ENCODE results near the gene SETD4. TPM values are rescaled to one million over a fixed set of nuclear protein-coding genes. Genes with fewer than 3 reads are reported as not detected.

Gene SETD4
- total and polyA plus RNA-seq, 4 donors = 8.1 to 30.3 (median 16.3) TPM

- peaks cover 0 to 12% (median 5%) of the 10 kb centered on the region in 5 donors for H3K4me1 ChIP-seq (ENCODE audit: control insufficient read depth in 5 of 5, insufficient read depth in 5 of 5, low read length in 5 of 5)
- H3K27me3 ChIP-seq (ENCODE audit: control insufficient read depth in 3 of 3, insufficient read depth in 3 of 3, low read length in 2 of 3) = no peaks in the 10 kb centered on the region
- TF ChIP-seq CTCF (IDR thresholded peaks at IDR 0.05; ENCODE audit: control extremely low read depth, extremely low read depth) = no peak
- no peak for ATAC-seq (ENCODE audit: insufficient read depth, low FRiP score)
- DNase-seq = no peak
- H3K9ac ChIP-seq (ENCODE audit: insufficient read depth in 1 of 2, low read length in 2 of 2) = no peak overlapping the region
- H3K9me3 ChIP-seq (ENCODE audit: control insufficient read depth in 4 of 4, insufficient read depth in 3 of 4, low read length in 3 of 4) = no peaks in the 10 kb centered on the region
- no peaks in the 10 kb centered on the region for H3K36me3 ChIP-seq (ENCODE audit: control insufficient read depth in 4 of 4, insufficient read depth in 4 of 4, low read length in 4 of 4)
- H3K4me3 ChIP-seq = no peak overlapping the region
- H3K27ac ChIP-seq (ENCODE audit: low read depth in 1 of 2, low read length in 1 of 2) = no peak overlapping the region
- WGBS, 2 donors = 91 to 94% methylated on average over 11 of the region's 11 CpGs
Measured at GRCh38 chr21:36021251-36021837, 39.0 kb downstream of the SETD4 start.

GRCh38 chr21:36015045-36015444 lies 45.3 kb downstream of the SETD4 start:
- TF ChIP-seq CTCF (IDR thresholded peaks at IDR 0.05; ENCODE audit: control extremely low read depth, extremely low read depth) = no peak

GRCh38 chr21:36010801-36011200 lies 49.5 kb downstream of the SETD4 start:
- ATAC-seq (ENCODE audit: insufficient read depth, low FRiP score) (no peak), DNase-seq (no peak)
- Histone ChIP-seq H3K4me3 (no peak overlapping the region), H3K9ac (ENCODE audit: insufficient read depth in 1 of 2, low read length in 2 of 2) (no peak overlapping the region), H3K36me3 (ENCODE audit: control insufficient read depth in 4 of 4, insufficient read depth in 4 of 4, low read length in 4 of 4) (no peaks in the 10 kb centered on the region), H3K4me1 (ENCODE audit: control insufficient read depth in 5 of 5, insufficient read depth in 5 of 5, low read length in 5 of 5) (no peaks in the 10 kb centered on the region), H3K9me3 (ENCODE audit: control insufficient read depth in 4 of 4, insufficient read depth in 3 of 4, low read length in 3 of 4) (no peaks in the 10 kb centered on the region), H3K27ac (ENCODE audit: low read depth in 1 of 2, low read length in 1 of 2) (no peak overlapping the region), H3K27me3 (ENCODE audit: control insufficient read depth in 3 of 3, insufficient read depth in 3 of 3, low read length in 2 of 3) (no peaks in the 10 kb centered on the region)
- TF ChIP-seq CTCF (IDR thresholded peaks at IDR 0.05; ENCODE audit: control extremely low read depth, extremely low read depth) = no peak
- 72 to 78% methylated on average over 2 of the region's 2 CpGs for WGBS, 2 donors

More at GRCh38 chr21:36015045-36015444, 45.3 kb downstream of the SETD4 start:
- no peaks in the 10 kb centered on the region for H3K4me1 ChIP-seq (ENCODE audit: control insufficient read depth in 5 of 5, insufficient read depth in 5 of 5, low read length in 5 of 5)
- no peak overlapping the region for H3K9ac ChIP-seq (ENCODE audit: insufficient read depth in 1 of 2, low read length in 2 of 2)
- H3K27me3 ChIP-seq (ENCODE audit: control insufficient read depth in 3 of 3, insufficient read depth in 3 of 3, low read length in 2 of 3) = no peaks in the 10 kb centered on the region
- H3K36me3 ChIP-seq (ENCODE audit: control insufficient read depth in 4 of 4, insufficient read depth in 4 of 4, low read length in 4 of 4) = no peaks in the 10 kb centered on the region
- H3K27ac ChIP-seq (ENCODE audit: low read depth in 1 of 2, low read length in 1 of 2) = no peak overlapping the region
- H3K9me3 ChIP-seq (ENCODE audit: control insufficient read depth in 4 of 4, insufficient read depth in 3 of 4, low read length in 3 of 4) = no peaks in the 10 kb centered on the region
- no peak overlapping the region for H3K4me3 ChIP-seq
- 88 to 93% methylated on average over 5 of the region's 5 CpGs for WGBS, 2 donors
- no peak for ATAC-seq (ENCODE audit: insufficient read depth, low FRiP score)
- DNase-seq = no peak

- no peak for TF ChIP-seq CTCF (IDR thresholded peaks at IDR 0.05; ENCODE audit: control extremely low read depth, extremely low read depth)
- DNase-seq (no peak), ATAC-seq (ENCODE audit: insufficient read depth, low FRiP score) (no peak)
- 96 to 98% methylated on average over 2 of the region's 2 CpGs for WGBS, 2 donors
- no peak overlapping the region for H3K4me3 ChIP-seq
- H3K9me3 ChIP-seq (ENCODE audit: control insufficient read depth in 4 of 4, insufficient read depth in 3 of 4, low read length in 3 of 4) = no peaks in the 10 kb centered on the region
- peaks cover 0 to 3% (median 0%) of the 10 kb centered on the region in 5 donors for H3K4me1 ChIP-seq (ENCODE audit: control insufficient read depth in 5 of 5, insufficient read depth in 5 of 5, low read length in 5 of 5)
- no peaks in the 10 kb centered on the region for H3K27me3 ChIP-seq (ENCODE audit: control insufficient read depth in 3 of 3, insufficient read depth in 3 of 3, low read length in 2 of 3)
- no peak overlapping the region for H3K9ac ChIP-seq (ENCODE audit: insufficient read depth in 1 of 2, low read length in 2 of 2)
- no peak overlapping the region for H3K27ac ChIP-seq (ENCODE audit: low read depth in 1 of 2, low read length in 1 of 2)
- no peaks in the 10 kb centered on the region for H3K36me3 ChIP-seq (ENCODE audit: control insufficient read depth in 4 of 4, insufficient read depth in 4 of 4, low read length in 4 of 4)
Measured at GRCh38 chr21:36008505-36008904, 51.8 kb downstream of the SETD4 start.
